HG03521 (cell line): Measurements from ENCODE around the gene BMP3.

Source experiments
- ATAC-seq: cut with Tn5 transposase; IDR thresholded peaks from one replicate; pipeline ENCODE4 v1.9.1; 2021; ENCODE audit warnings: mild to moderate bottlenecking, moderate library complexity; ENCODE audit not compliant: unreplicated experiment

The BMP3 gene

GRCh38 chr4:81040012-81040659 lies 9.6 kb downstream of the BMP3 start:
- ATAC-seq, result no peak

- ATAC-seq, result no peak
These were observed 12.3 kb downstream of the BMP3 start for GRCh38 chr4:81042578-81043365.

- no peak for ATAC-seq
These were observed 18.8 kb downstream of the BMP3 start for GRCh38 chr4:81049330-81049729.

GRCh38 chr4:81049907-81050306 lies 19.4 kb downstream of the BMP3 start:
- no peak for ATAC-seq

GRCh38 chr4:81052119-81053068 lies 21.9 kb downstream of the BMP3 start:
- peak; percentile 99 for ATAC-seq

GRCh38 chr4:81058621-81059020 lies 28.1 kb downstream of the BMP3 start:
- no peak for ATAC-seq

GRCh38 chr4:81060587-81061343 lies 30.3 kb downstream of the BMP3 start:
- ATAC-seq, result no peak

- no peak for ATAC-seq
These were observed 30.8 kb downstream of the BMP3 start for GRCh38 chr4:81061344-81061730.

- no peak for ATAC-seq
These were observed 31.5 kb downstream of the BMP3 start for GRCh38 chr4:81062001-81062400.

- no peak for ATAC-seq
These were observed 34.9 kb downstream of the BMP3 start for GRCh38 chr4:81065446-81065845.

GRCh38 chr4:81069706-81070331 lies 39.3 kb downstream of the BMP3 start:
- ATAC-seq, result peak; percentile 91

GRCh38 chr4:81071013-81071412 lies 40.5 kb downstream of the BMP3 start:
- ATAC-seq, result no peak

- no peak for ATAC-seq
These were observed 50.6 kb downstream of the BMP3 start for GRCh38 chr4:81081156-81081555.

GRCh38 chr4:81084029-81084428 lies 53.5 kb downstream of the BMP3 start:
- no peak for ATAC-seq

- no peak for ATAC-seq
These were observed 54.1 kb downstream of the BMP3 start for GRCh38 chr4:81084634-81085033.

- ATAC-seq, result no peak
These were observed 54.8 kb downstream of the BMP3 start for GRCh38 chr4:81085291-81085690.

GRCh38 chr4:81085979-81086378 lies 55.5 kb downstream of the BMP3 start:
- no peak for ATAC-seq

GRCh38 chr4:81093720-81094401 lies 63.4 kb downstream of the BMP3 start:
- ATAC-seq, result no peak

- ATAC-seq, result no peak
These were observed 64.9 kb downstream of the BMP3 start for GRCh38 chr4:81095389-81095788.

GRCh38 chr4:81096566-81096965 lies 66.1 kb downstream of the BMP3 start:
- no peak for ATAC-seq
